ENCODE results near the gene PPP1R27.

DNA sequence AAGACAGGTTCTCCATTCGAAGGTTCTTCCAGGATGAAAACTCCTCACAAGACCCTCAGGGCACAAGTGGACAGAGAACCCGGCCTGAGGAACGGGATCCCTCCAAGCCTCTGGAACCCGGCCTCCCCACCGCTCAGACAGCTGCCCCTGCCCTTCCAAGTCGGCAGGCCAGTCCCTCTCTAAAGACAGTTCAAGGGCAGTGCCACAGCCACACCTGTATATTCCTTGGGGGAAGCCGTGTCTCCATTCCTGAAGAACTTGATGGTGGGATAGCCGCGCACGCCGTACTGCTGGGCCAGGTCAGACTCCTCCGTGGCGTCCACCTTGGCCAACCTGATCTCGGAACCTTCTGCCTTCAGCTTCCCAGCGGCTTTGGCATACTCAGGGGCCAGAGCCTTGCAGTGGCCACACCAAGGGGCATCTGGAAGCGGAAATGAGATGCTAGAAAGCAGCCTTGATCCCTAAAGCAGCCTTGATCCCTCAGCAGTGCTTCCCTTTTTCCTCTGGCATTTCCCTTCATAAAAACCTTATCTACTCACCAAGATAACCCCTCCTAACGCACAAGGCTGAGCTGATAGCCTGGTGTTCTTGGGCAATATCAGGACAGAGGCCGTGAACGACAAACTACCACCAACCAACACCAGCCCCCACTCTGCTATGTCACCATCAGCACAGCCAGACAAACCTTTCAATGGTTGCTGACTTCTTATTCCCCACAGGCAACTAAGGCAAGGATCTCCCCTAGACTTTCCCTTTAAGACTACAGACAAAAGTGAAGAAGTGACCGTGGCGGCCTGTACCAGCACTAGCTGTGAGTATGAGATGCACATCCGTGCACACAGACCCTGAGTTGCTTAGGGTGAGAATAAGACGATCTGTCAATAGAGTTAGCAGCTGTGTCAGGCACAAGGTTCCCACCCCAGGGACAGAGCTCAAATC is 24.4 kb upstream of the PPP1R27 start:
- TF ChIP-seq SUZ12 (IDR thresholded peaks at IDR 0.05; ENCODE audit: extremely low read depth, insufficient read depth, insufficient read length) (no peak), ZNF274 (IDR thresholded peaks at IDR 0.05; ENCODE audit: low read depth, low read length) (no peak)

Data from NT2/D1 (cell line).